Pulmonary artery endothelial cell (primary cell): ENCODE data around the gene SPRR5. TPM values are rescaled to one million over a fixed set of nuclear protein-coding genes. Genes with fewer than 3 reads are reported as not detected.

Source experiments
- DNase-seq: peaks from one replicate; pipeline ENCODE4 v3.0.0-alpha.2; 2011; ENCODE audit warnings: low read depth, low spot score
- total RNA-seq: library from RNA; depleted of rRNA; stranded (reverse); fragments of >200 nt; gene quantifications from 2 replicates; pipeline ENCODE4 v1.2.3, GENCODE V29; 2014

The SPRR5 gene
- total RNA-seq, 1 donor from 2014 or later, result not detected

DNA sequence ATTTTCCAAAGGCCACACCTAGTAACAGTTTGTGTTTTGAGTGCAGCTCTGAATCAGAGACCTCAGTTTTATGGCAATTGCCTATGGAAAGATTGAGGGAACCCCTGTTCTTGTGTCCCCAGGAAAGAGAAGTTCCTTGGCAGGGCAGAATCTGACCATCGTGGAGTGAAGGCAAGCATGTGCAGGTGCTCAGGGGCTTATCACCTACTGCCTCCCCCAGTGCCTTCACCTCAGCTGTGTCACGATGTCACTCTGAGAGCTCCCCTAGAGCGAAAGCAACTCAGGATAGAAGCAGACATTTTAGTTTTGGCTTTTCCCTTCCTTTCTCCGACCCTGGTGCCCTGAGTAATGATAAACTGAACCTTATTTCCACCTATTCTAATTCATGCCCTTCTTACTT is 35.1 kb downstream of the SPRR5 start:
- no peak for DNase-seq

DNA sequence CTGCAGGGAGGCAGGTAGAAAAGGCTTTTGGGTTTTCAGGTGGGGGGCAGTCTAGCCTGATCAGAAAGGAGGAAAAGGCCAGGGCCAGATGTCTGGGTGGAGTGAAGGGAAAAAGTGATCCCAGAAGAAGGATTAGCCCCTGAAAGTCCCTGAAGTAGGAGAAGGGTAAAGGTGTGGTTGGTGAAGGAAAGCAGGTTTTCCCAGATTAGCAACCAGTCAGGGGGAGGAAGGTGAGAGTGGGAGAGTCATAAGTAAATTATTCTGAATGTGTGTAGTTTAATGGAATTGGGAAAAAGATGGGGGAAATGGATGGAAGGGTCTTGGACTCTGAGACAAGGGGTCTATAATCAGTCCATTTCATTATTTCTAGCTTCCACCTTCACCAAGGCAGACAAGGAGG is 36.2 kb downstream of the SPRR5 start:
- no peak for DNase-seq

DNA sequence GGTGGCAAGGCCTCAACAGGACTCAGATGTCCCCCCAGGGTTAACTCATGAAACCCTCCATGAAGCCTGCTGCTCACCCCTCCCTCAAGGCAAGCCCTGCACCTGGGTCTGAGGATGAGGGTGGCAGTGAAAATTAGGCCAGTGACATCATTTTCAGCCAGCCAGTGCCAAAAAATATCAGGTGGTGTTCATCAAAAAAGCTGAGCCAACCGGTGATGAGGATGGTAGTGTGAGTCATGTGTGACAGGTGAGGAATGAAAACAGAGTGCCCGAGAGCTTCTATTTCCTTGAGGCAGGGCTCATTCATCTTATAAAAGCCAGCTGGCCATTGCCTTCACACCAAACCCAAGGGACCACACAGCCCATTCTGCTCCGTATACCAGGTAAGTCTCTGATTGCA is 36.7 kb downstream of the SPRR5 start, which contains the start of gene SPRR1A:
SPRR1A (plus strand) TSS at position 339 of the 400 bp plus-strand sequence. CDS start 1,150 bp downstream, outside the sequence.
- DNase-seq, result no peak

DNA sequence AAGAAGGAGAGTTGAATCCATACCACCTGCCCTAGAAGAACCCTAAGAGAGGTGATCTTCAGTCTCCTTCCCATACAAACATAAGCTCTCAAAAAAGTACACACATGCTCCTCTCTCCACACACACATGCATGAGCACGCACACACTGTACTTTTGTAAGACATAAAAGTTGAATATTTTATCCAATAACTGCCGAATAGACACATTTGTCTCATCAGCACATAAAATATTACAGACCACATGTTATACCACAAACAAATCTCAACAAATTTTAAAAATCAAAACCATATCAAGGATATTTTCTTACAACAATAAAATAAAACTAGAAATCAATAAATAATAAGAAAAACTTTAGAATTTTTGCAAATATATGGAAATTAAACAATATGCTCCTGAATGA is 39.6 kb downstream of the SPRR5 start:
- DNase-seq, result no peak

DNA sequence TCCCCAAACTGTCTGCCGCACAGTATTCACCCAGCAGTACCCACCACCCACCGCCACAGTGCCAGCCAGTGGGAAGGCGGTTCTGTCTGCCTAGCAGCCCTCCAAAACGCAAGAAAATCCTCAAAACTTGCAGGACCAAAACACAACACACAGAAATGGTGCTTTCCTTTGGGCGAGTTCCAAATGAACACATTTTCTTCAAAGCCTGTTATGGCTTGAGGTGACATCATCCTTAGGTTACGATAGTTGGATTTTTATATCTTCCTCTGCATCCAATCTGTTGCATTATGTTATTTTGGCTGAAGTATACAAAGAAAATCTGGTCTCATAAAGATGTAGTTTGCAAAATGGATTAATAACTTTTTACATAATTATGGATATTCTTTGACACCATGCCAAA is 46.2 kb downstream of the SPRR5 start:
- DNase-seq, result no peak

DNA sequence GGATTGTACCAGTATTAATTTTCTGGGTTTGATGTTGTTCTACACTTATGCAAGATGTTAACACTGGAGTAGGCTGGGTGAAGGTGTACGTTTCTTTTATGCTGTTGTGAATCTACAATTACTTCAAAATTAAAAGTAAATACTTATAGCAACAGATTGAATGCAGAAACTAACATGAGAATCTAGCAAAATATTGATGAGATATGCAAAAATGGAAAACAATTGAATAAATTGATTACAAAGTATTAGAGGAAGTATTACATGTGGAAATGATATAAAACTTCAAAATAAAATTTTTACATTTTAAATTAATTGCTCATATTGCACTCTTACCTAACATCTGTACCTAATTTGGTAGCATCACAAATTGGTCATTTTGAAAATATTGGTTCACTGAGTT is 48.8 kb downstream of the SPRR5 start:
- no peak for DNase-seq

DNA sequence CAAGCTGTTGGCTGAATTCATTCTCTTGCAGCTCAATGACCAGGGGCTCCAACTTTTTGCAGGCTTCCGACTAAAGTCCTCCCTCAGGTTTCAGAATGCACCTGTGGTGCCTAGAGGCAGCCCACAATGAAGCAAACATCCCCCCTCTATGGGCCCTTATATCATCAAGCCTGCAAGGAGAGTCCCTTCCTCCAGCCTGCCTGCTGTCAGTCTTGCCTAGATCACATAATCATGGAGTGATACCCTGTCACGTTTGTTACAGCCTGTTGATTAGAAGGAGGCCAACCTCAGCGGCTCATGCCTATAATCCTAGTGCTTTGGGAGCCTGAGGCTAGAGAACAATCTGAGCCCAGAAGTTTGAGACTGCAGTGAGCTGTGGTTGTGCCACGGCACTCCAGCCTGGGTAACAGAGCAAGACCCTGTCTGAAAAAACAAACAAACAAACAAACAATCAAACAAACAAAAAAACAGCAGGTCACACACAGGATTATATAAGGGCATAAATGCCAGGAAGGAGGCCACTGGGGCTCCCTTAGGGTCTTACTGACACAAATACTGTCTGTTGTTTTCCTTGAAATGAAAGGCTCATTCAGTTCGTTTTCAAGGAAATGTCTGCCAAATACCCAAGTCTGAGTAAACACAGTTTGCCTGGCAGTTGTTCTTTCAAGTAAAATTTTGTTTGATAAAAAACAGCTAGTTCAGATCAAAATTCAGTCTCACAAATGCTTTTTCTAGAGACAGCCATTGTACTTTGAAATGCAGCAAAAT is 49.8 kb downstream of the SPRR5 start:
- DNase-seq, result no peak

DNA sequence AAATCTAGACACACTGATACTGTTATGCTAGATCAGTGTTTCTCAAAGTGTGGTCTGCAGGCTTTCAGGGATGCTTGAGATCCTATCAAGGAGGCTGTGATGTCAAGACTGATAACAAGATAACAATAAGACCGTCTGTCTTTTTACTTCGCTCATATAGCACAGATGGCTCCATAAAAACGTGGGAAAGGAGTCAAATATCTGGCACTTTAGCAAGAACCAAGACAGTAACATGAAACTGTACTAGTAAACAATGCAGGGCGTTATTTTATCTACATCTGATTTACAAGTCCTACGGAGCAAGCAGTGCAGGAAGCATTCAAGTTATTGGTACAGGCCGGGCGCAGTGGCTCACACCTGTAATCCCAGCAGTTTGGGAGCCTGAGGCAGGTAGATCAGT is 50.9 kb downstream of the SPRR5 start:
- DNase-seq, result no peak

DNA sequence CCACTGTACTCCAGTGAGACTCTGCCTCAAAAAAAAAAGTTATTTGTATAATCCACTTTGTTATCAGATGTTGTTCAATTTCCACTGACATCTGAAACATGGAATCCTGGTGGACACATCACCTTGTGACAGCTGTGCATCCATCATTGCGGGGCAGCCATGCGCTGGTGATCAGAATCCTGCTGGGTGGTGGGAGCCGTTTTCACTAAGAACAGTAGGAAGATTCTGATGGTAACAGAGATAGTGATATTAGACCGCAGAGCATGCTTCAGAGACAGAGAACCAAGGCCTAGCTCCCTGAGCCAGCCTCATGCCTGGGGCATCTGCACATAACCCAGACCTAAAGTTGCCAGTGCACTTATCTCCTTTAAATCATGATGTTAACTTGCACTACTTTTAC is 51.5 kb downstream of the SPRR5 start:
- DNase-seq, result no peak

Other genes starting within 250 kb of the SPRR5 start
- gene LCE2A, start 248.9 kb upstream of the SPRR5 start, total RNA-seq, result not detected in 2 replicates
- gene LCE4A, start 239.0 kb upstream of the SPRR5 start, total RNA-seq, result not detected in 2 replicates
- not detected in 2 replicates for gene KPRP, start 189.2 kb upstream of the SPRR5 start, total RNA-seq
- not detected in 2 replicates for gene LCE1F, start 172.1 kb upstream of the SPRR5 start, total RNA-seq
- gene LCE1E, start 160.9 kb upstream of the SPRR5 start, total RNA-seq, result not detected in 2 replicates
- gene LCE1D, start 150.5 kb upstream of the SPRR5 start, total RNA-seq, result not detected in 2 replicates
- not detected in 2 replicates for gene LCE1C, start 140.6 kb upstream of the SPRR5 start, total RNA-seq
- not detected in 2 replicates for gene LCE1B, start 135.2 kb upstream of the SPRR5 start, total RNA-seq
- gene LCE1A, start 119.7 kb upstream of the SPRR5 start, total RNA-seq, result not detected in 2 replicates
- not detected in 2 replicates for gene LCE6A, start 104.3 kb upstream of the SPRR5 start, total RNA-seq
- not detected in 2 replicates for gene LCE7A, start 87.2 kb upstream of the SPRR5 start, total RNA-seq
- gene SMCP, start 68.9 kb upstream of the SPRR5 start, total RNA-seq, result not detected in 2 replicates
- gene IVL, start 38.7 kb upstream of the SPRR5 start, total RNA-seq, result under 0.01 TPM in 1 of 2 replicates, not detected in the other
- not detected in 2 replicates for gene SPRR4, start 23.4 kb downstream of the SPRR5 start, total RNA-seq
- not detected in 2 replicates for gene SPRR1A, start 36.9 kb downstream of the SPRR5 start, total RNA-seq
- gene SPRR3, start 54.5 kb downstream of the SPRR5 start, total RNA-seq, result not detected in 2 replicates
- gene SPRR1B, start 84.0 kb downstream of the SPRR5 start, total RNA-seq, result not detected in 2 replicates
- not detected in 2 replicates for gene SPRR2D, start 93.9 kb downstream of the SPRR5 start, total RNA-seq
- not detected in 2 replicates for gene SPRR2A, start 110.3 kb downstream of the SPRR5 start, total RNA-seq
- not detected in 2 replicates for gene SPRR2B, start 124.4 kb downstream of the SPRR5 start, total RNA-seq
- not detected in 2 replicates for gene SPRR2E, start 147.3 kb downstream of the SPRR5 start, total RNA-seq
- gene SPRR2F, start 166.3 kb downstream of the SPRR5 start, total RNA-seq, result not detected in 2 replicates
- gene SPRR2G, start 203.7 kb downstream of the SPRR5 start, total RNA-seq, result not detected in 2 replicates